GM19397 (cell line): ENCODE results near the gene SF3B1.
"Not testable (repeated sequence)": the region's sequence is repeated elsewhere in the genome, so short reads cannot be mapped to it uniquely, and the experiment has no call there.

Experiments used
- ATAC-seq: cut with Tn5 transposase; IDR thresholded peaks from one replicate; pipeline ENCODE4 v1.9.1; 2021; ENCODE audit warnings: mild to moderate bottlenecking, moderate library complexity; ENCODE audit not compliant: unreplicated experiment

The SF3B1 gene

DNA sequence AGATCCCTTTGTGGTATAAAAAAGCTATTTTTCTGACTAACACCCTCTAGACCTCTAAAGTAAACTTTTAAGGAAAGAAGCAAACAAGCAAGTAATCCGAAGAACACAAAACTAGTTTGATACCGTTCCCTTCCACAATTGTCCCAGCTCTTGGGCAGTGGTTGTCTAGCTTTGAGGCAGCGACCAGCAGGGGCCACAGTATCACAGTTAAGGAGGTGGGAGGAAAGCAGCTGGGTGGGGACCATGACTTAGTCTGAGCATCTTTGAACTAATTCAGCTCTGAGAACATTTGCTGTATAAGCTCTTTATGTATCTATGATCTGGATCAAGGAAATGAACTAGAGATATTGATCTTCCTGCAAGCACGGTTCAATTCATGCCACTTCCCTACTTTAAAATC is 51.0 kb downstream of the SF3B1 start:
- ATAC-seq, result no peak

DNA sequence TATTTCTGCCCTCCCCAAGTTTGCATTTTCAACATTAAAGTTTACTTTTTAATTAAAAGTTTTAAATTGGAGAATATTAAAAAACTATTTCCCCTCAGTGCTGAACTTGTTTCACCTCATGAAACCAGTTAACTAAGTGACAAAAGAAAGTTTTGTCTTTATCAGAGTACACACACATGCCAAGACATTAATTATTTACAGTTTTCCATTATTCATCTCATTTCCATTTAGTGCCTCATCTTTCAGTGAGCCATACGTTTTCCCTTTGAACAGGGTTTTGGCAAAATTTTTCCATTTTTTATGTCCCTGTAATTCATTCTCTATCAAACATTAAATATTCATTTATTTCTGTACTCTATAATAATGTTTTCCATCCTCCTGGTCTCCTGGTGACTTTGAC is 53.2 kb downstream of the SF3B1 start:
- ATAC-seq, result no peak

DNA sequence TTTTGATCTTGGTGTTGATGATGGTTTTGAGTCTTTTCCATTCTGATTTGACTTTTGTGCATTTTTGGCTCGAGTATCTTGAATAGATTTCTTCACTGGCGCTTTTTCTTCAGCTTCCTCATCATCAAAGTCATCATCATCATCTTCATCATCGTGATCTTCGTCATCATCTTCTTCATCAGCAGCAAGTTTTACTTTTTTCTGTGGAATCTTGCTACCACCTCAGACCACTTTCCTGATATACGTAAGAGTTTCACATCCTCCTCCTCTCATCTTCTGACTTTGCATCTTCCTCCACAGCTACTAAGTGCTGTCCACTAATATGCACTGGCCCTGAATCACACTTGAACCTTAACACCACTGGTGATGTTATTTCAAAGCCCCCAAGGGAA is 54.9 kb downstream of the SF3B1 start:
- ATAC-seq, result not testable (repeated sequence)

DNA sequence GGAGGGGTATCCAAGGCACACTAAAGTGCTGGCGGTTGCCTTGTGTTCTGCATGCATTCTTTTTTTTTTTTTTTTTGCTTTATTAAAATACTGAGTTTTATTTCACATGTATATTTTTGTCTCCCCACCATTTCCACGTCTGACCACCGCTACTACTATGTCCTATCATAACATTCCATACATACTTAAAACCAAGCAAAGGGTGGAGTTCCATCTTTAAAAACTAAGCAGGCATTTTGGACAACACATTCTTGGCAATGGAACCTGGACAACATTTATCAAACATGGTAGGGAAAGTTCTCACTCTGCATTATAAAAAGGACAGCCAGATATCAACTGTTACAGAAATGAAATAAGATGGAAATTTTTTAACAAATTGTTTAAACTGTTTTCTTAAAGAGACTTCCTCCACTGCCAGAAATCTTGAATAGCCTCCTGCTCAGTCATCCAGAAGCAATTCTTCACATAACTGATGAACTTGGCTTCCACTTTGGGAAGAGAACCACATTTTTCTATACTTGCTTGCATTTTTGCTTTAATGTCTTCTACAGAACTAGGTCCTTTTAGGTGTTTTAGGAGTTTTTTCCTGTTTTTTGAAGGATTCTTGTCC is 55.4 kb downstream of the SF3B1 start:
- not testable (repeated sequence) for ATAC-seq

- ATAC-seq, result no peak
Observed at GRCh38 chr2:197378494-197379307, 56.1 kb downstream of the SF3B1 start.

GRCh38 chr2:197378086-197378485 is 56.7 kb downstream of the SF3B1 start:
- ATAC-seq, result no peak

DNA sequence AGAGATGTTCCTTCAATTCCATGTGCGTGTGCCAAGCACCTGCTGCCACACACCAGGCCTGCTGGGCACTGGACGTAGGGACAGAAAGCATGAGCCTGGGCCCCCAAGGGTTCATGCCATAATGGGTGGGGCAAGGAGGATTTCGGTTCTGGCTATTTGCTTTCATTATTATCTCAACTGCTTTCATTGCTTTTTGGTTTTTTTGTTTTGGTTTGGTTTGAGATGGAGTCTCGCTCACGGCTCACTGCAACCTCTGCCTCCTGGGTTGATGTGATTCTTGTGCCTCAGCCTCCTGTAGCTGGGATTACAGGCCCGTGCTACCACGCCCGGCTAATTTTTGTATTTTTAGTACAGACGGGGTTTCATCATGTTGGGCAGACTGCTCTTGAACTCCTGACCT is 57.2 kb downstream of the SF3B1 start:
- ATAC-seq, result no peak

GRCh38 chr2:197372592-197372991 is 62.2 kb downstream of the SF3B1 start:
- no peak for ATAC-seq

- ATAC-seq, result not testable (repeated sequence)
Observed at GRCh38 chr2:197370664-197371063, 64.2 kb downstream of the SF3B1 start.

GRCh38 chr2:197369933-197370320 is 64.9 kb downstream of the SF3B1 start:
- ATAC-seq, result no peak

DNA sequence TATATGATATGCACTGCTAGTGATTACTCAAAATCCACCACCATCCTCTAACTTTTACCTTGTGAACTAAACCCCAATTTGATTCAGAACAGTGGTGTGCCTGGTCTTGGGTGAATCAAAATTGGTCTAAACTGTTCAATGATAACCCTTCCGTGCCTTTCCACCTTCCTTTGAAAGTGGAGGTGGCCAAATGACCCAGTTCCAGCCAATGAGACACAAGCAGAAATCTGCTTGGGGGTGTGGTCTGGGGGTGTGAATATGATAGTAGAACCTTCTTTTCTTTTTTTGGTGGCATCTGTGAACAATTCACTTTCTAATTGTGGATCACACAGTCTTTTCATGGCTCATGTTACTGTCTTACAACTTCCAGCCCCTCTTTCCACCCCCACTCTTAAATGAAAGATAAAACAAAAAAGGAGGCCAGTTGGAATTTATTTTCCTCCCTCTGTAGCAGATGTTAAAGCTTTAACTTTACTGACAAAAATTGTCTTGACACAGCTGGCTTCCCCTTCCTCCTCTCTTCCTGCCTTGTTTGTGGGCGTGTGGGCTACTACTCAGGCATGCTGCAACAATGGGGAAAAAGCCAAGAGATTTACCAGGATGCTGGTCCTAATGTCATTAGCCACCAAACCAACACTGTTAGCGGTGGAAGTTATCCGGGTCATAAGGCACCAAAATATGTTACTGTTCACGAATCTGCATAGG is 65.4 kb downstream of the SF3B1 start:
- no peak for ATAC-seq

GRCh38 chr2:197368412-197368811 is 66.4 kb downstream of the SF3B1 start:
- no peak for ATAC-seq

- ATAC-seq, result no peak
Observed at GRCh38 chr2:197363998-197364397, 70.8 kb downstream of the SF3B1 start.

DNA sequence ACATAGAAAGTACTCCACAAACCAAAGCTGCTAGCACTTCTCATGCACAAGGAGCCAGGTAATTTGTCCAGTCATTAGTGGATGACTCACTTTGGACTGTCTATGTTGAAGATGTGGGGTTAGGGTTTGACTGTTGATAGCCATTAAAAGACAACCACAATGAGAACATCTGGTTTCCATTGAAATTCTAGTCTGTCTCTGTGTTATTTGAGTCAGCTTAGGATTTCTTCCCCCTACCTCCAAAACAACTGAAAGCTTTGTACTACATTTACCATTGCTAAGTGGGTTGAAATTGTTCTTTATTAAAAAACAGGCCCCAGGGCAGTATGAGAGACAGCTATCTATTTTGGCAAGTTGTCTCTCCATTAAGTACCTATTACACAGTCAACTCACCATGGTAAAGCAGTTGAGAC is 74.1 kb downstream of the SF3B1 start:
- no peak for ATAC-seq

GRCh38 chr2:197359859-197360258 is 75.0 kb downstream of the SF3B1 start:
- ATAC-seq, result no peak

- no peak for ATAC-seq
Observed at GRCh38 chr2:197358931-197359330, 75.9 kb downstream of the SF3B1 start.

DNA sequence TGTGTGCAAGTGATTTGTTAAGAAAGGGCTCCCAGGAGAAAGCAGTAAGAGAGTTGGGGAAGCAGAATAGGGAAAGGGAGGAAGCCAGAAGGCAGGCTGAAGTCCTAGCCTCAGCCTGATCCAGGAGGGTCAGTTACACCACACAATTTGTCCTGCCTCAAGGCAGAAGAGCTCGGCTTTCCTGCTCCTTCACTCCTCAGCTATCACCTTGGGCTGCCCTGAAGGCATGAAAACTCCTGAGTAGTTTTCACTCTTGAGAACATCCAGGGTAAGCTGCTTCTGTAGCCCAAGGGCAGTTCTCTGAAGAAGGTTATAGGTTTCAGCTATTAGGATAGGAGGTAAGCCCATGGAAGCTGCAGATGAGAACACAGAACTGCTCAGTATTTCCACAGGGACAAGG is 76.8 kb downstream of the SF3B1 start:
- ATAC-seq, result no peak

GRCh38 chr2:197356136-197356535 is 78.7 kb downstream of the SF3B1 start:
- ATAC-seq, result no peak

DNA sequence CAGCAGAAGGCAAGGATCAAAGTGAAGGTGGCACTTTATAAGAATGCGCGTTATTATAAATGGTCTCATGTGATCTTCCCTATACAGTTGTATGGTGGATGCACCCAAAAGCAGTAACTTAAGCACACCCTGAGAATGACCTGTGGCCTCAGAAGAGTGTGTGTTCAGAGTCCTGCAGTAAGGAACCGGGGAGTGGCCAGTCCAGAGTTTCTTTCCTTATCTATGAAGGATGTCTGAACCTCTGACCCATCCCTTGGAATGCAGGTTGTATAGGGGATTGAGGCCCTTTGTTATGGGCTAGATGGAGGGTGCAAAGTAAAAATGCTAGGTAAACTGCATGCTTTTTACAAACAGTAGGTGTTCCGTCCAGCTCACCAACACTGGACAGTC is 80.7 kb downstream of the SF3B1 start:
- no peak for ATAC-seq

GRCh38 chr2:197353393-197354168 is 81.2 kb downstream of the SF3B1 start:
- no peak for ATAC-seq

GRCh38 chr2:197349699-197350098 is 85.1 kb downstream of the SF3B1 start:
- no peak for ATAC-seq
